K562 (cell line): ENCODE data around the gene IL12RB1. TPM values are rescaled to one million over a fixed set of nuclear protein-coding genes. Genes with fewer than 3 reads are reported as not detected.

Source experiments
- ATAC-seq: fragments of 200-7000 bp; cut with Tn5 transposase; 3 replicates; pipeline ENCODE4 v1.9.1; 2020; ENCODE audit warnings: moderate library complexity
- BruUV-seq: library from RNA; stranded (reverse); fragments of 400-500 nt; replicated peaks from 2 replicates; lab custom pipeline; 2021; lab: Mats Ljungman, UMichigan
- CTCF ChIA-PET: fragments of 300-600 bp; formaldehyde crosslinking; extraction: SDS; loops from one replicate; lab custom pipeline; 2021; ENCODE audit warnings: low intra/inter-chr PET ratio; lab: Yijun Ruan, JAX
- POLR2A ChIA-PET: fragments of 300-600, 350-650 bp; sonication (Branson Sonifier 250); formaldehyde crosslinking; extraction: SDS; loops from one replicate; lab custom pipeline; 2021; ENCODE audit warnings: antibody characterized with exemption, inconsistent platforms; lab: Yijun Ruan, JAX
- DNase-seq, 4 experiments: peaks; one replicate each; pipeline versions ENCODE4 v3.0.0 to v3.0.0-alpha.2; 2011 to 2018; ENCODE audit warnings: low spot score in 3 of 4, mixed read lengths in 3 of 4; ENCODE audit errors: extremely low read depth in 1 of 4
- FAIRE-seq: peaks from 2 replicates; lab custom pipeline; 2011; peaks lifted over from hg19 to GRCh38; lab: Jason Lieb, UNC
- H2AFZ ChIP-seq: 2 replicates; pipeline ENCODE4 v1.6.0; 2011; ENCODE audit warnings: low read depth, low read length, control low read depth, inconsistent platforms
- H3K27ac ChIP-seq: fragments of 200-600 bp; 3 replicates; pipeline ENCODE4 v1.8.0; 2011; ENCODE audit warnings: low read depth, mild to moderate bottlenecking, control low read depth, inconsistent platforms, low read length, moderate library complexity, mixed read lengths; ENCODE audit errors: extremely low read depth
- H3K27me3 ChIP-seq, 2 experiments: fragments of 300-600 bp in 1 of 2; 2 replicates in 1 of 2; 3 replicates in 1 of 2; pipeline versions ENCODE4 v1.6.0 to v1.8.0; 2011; ENCODE audit warnings: inconsistent platforms in 2 of 2, low read length in 2 of 2, mild to moderate bottlenecking in 1 of 2, mixed read lengths in 1 of 2, moderate library complexity in 1 of 2; ENCODE audit not compliant: control insufficient read depth in 2 of 2, insufficient read depth in 2 of 2
- H3K36me3 ChIP-seq: fragments of 300-600 bp; 3 replicates; pipeline ENCODE4 v1.8.0; 2011; ENCODE audit warnings: mild to moderate bottlenecking, low read length, inconsistent platforms; ENCODE audit not compliant: control insufficient read depth, insufficient read depth
- H3K4me1 ChIP-seq, 2 experiments: fragments of 200-600 bp in 1 of 2; replicated peaks in 1 of 2; 2 replicates in 1 of 2; 3 replicates in 1 of 2; pipeline versions ENCODE4 v1.5.1 to v1.8.0; 2011; ENCODE audit warnings: inconsistent platforms in 2 of 2, low read length in 2 of 2, mild to moderate bottlenecking in 1 of 2, mixed read lengths in 1 of 2, moderate library complexity in 1 of 2; ENCODE audit not compliant: control insufficient read depth in 2 of 2, insufficient read depth in 2 of 2
- H3K4me2 ChIP-seq: 2 replicates; pipeline ENCODE4 v1.6.1; 2011; ENCODE audit warnings: low read length, control low read depth, inconsistent platforms, mixed read lengths; ENCODE audit not compliant: insufficient read depth
- H3K4me3 ChIP-seq: fragments of 200-600 bp; sonication (generic), shearing (Covaris generic); 2 replicates; pipeline ENCODE4 v1.5.1; 2016; ENCODE audit warnings: control low read depth, inconsistent platforms
- H3K79me2 ChIP-seq: fragments of 200-600 bp; 3 replicates; pipeline ENCODE4 v1.8.0; 2011; ENCODE audit warnings: low read length, inconsistent platforms; ENCODE audit not compliant: control insufficient read depth, insufficient read depth
- H3K9ac ChIP-seq, 2 experiments: 2 replicates each; pipeline versions ENCODE4 v1.6.0 to v1.6.1; 2011; ENCODE audit warnings: low read depth in 2 of 2, low read length in 2 of 2, control low read depth in 1 of 2, inconsistent platforms in 1 of 2, mild to moderate bottlenecking in 1 of 2, mixed read lengths in 1 of 2; ENCODE audit not compliant: insufficient read depth in 1 of 2
- H3K9me1 ChIP-seq: one replicate; pipeline ENCODE4 v1.6.0; 2011; ENCODE audit warnings: inconsistent platforms, mild to moderate bottlenecking, low read length, moderate library complexity; ENCODE audit not compliant: control insufficient read depth, insufficient read depth
- H3K9me3 ChIP-seq: replicated peaks from 2 replicates; pipeline ENCODE4 v1.5.1; 2011; ENCODE audit warnings: low read depth, low read length, inconsistent platforms; ENCODE audit not compliant: control insufficient read depth, insufficient read depth
- H4K20me1 ChIP-seq: replicated peaks from 2 replicates; pipeline ENCODE4 v1.6.1; 2011; ENCODE audit warnings: low read length, inconsistent platforms, mixed read lengths; ENCODE audit not compliant: control insufficient read depth, insufficient read depth
- ADNP ChIP-seq: fragments of 200-800 bp; sonication (Bioruptor generic); IDR thresholded peaks from 2 replicates; pipeline ENCODE4 v1.6.1; 2016; ENCODE audit warnings: missing genetic modification characterization, missing compliant biosample characterization
- ASH1L ChIP-seq: fragments of 450-650 bp; IDR thresholded peaks from 2 replicates; pipeline ENCODE4 v1.6.1; 2018; ENCODE audit warnings: borderline replicate concordance, mild to moderate bottlenecking, low read depth; ENCODE audit not compliant: partially characterized antibody
- ELK1 ChIP-seq: sonication (generic); formaldehyde crosslinking; IDR thresholded peaks from 2 replicates; pipeline ENCODE4 v1.8.1; 2022; ENCODE audit warnings: missing genetic modification reagents
- HMG20A ChIP-seq: fragments of 450-650 bp; formaldehyde crosslinking; conservative IDR thresholded peaks from 2 replicates; pipeline ENCODE4 v1.4.0; 2020; ENCODE audit warnings: mild to moderate bottlenecking, mixed read lengths
- NONO ChIP-seq, 2 experiments: fragments of 200-400 bp in 1 of 2; fragments of 450-650 bp in 1 of 2; formaldehyde crosslinking in 1 of 2; IDR thresholded peaks; 2 replicates each; pipeline ENCODE4 v1.6.1; 2017; ENCODE audit warnings: low read depth in 2 of 2, mild to moderate bottlenecking in 2 of 2, moderate library complexity in 2 of 2, low read length in 1 of 2
- SP1 ChIP-seq: sonication (generic); formaldehyde crosslinking; IDR thresholded peaks from 2 replicates; pipeline ENCODE4 v1.8.1; 2022; ENCODE audit warnings: mild to moderate bottlenecking, missing genetic modification reagents
- ZNF583 ChIP-seq: fragments of 250-450 bp; sonication (Bioruptor Pico); IDR thresholded peaks from 2 replicates; pipeline ENCODE4 v1.4.0; 2020
- WGBS: fragments of 100-300 bp; shearing (Covaris generic); methylation state at CpG from one replicate; pipeline ENCODE4 v1.1.6; 2016; ENCODE audit warnings: low coverage, mixed read lengths; ENCODE audit not compliant: insufficient coverage; ENCODE audit errors: missing lambda C conversion rate; 5-methylcytosine and 5-hydroxymethylcytosine counted together
- in situ Hi-C: fragments of 300-500 bp; cut with MboI; formaldehyde crosslinking; loops from 4 replicates; pipeline ENCODE4 v1.15.0; 2018; ENCODE audit warnings: inconsistent platforms, mixed read lengths
- intact Hi-C: fragments of 100-400 bp; cut with micrococcal nuclease; formaldehyde crosslinking; loops from 2 replicates; pipeline ENCODE4 v1.14.2; 2022
- polyA plus RNA-seq, 8 experiments: library from polyadenylated mRNA; depleted of rRNA in 4 of 8; stranded (reverse) in 5 of 8; unstranded in 3 of 8; fragments of >200 nt; fragmentation: Nextera tagmentation in 2 of 8; fragmentation: Illumina TruSeq in 1 of 8; extraction: Ambion mirVana in 2 of 8; extraction: Trizol in 1 of 8; gene quantifications; 2 replicates each; pipeline versions ENCODE4 v1.2.1 to v1.2.3, GENCODE V29; 2011 to 2014; ENCODE audit warnings: inconsistent platforms in 1 of 8, missing spikeins in 1 of 8
- total RNA-seq, 7 experiments: library from RNA; depleted of rRNA in 6 of 7; stranded (reverse); fragments of >200 nt in 6 of 7; fragmentation: Illumina TruSeq in 2 of 7; extraction: Trizol in 2 of 7; gene quantifications; 2 replicates each; pipeline versions ENCODE4 v1.2.1 to v1.2.3, GENCODE V29; 2011 to 2021; ENCODE audit warnings: low replicate concordance in 1 of 7

IL12RB1 gene
- total and polyA plus RNA-seq, 9 of the 15 experiments (the other 6 are each of a cell fraction or from before 2014, with no cell fraction given) = 0.04 to 0.07 (median 0.06) TPM; not detected in 5

- TF ChIP-seq NONO (IDR thresholded peaks at IDR 0.05; ENCODE audit: low read depth in 2 of 2, low read length in 1 of 2) = no peak
Observed at GRCh38 chr19:18069383-18069782, 17.4 kb downstream of the IL12RB1 start (continued).

- Histone ChIP-seq H3K27me3 (peaks cover 3 to 12% of the 10 kb centered on the region in 2 experiments; a peak in 1 of 5 replicates), H3K9me1 (no peaks in the 10 kb centered on the region), H3K4me2 (no peak overlapping the region), H3K27ac (no peak overlapping the region), H3K79me2 (no peaks in the 10 kb centered on the region), H3K9me3 (no peaks in the 10 kb centered on the region), H3K4me3 (no peak overlapping the region), H4K20me1 (no peaks in the 10 kb centered on the region), H2AFZ (no peak overlapping the region), H3K9ac (no peak overlapping the region), H3K36me3 (no peaks in the 10 kb centered on the region), H3K4me1 (peaks cover 4 to 23% of the 10 kb centered on the region in 2 experiments; a peak in 4 of 5 replicates)
- POLR2A ChIA-PET = interaction anchor here (1.0 kb wide), 1 partner anchor 18 kb away, joined by 3 read pairs; the partner anchor contains the start of gene IL12RB1
- no peak for ATAC-seq
- TF ChIP-seq ASH1L (no peak), SP1 (CRISPR knock-in tag) (no peak), ADNP (tag) (no peak), HMG20A (CRISPR knock-in tag) (no peak), ZNF583 (CRISPR knock-in tag) (no peak), ELK1 (CRISPR knock-in tag) (no peak)
- CTCF ChIA-PET = no interaction called here
- FAIRE-seq = no peak
- DNase-seq = no peak
- intact Hi-C loops (loop anchor here (10.0 kb wide), 1 partner anchor 86 kb away; the partner anchor contains the start of gene PIK3R2), in situ Hi-C loops (no loop called here)
- WGBS = 53% methylated on average over 4 of the region's 5 CpGs
- no TSS peak for BruUV-seq
Observed at GRCh38 chr19:18068395-18068794, 18.3 kb downstream of the IL12RB1 start.
